HFFc6 (cell line): ENCODE measurements around the gene CYB5B. TPM values are rescaled to one million over a fixed set of nuclear protein-coding genes. Genes with fewer than 3 reads are reported as not detected.
A peak's percentile ranks its signal among the peaks of the same experiment; 100 is the strongest.

Experiments used
- DNase-seq: peaks from one replicate; pipeline ENCODE4 v3.0.0-alpha.2; 2018
- H3K27ac Mint-ChIP-seq: 2 replicates; pipeline ENCODE4 v1.8.0; 2020; ENCODE audit warnings: mild to moderate bottlenecking, mixed read lengths
- H3K27me3 Mint-ChIP-seq: 2 replicates; pipeline ENCODE4 v1.8.0; 2021; ENCODE audit warnings: mild to moderate bottlenecking, moderate library complexity, mixed read lengths; ENCODE audit not compliant: insufficient read depth
- H3K36me3 Mint-ChIP-seq: 2 replicates; pipeline ENCODE4 v1.8.0; 2021; ENCODE audit warnings: low read depth, mixed read lengths
- H3K4me1 Mint-ChIP-seq: 2 replicates; pipeline ENCODE4 v1.8.0; 2020; ENCODE audit warnings: low read depth, mixed read lengths
- H3K4me3 Mint-ChIP-seq: 2 replicates; pipeline ENCODE4 v1.8.0; 2020; ENCODE audit warnings: mild to moderate bottlenecking, moderate library complexity, mixed read lengths
- H3K9me3 Mint-ChIP-seq: 2 replicates; pipeline ENCODE4 v1.8.0; 2020; ENCODE audit warnings: mild to moderate bottlenecking, mixed read lengths
- CTCF ChIP-seq: fragments of 200-600 bp; sonication (generic); IDR thresholded peaks from 2 replicates; pipeline ENCODE4 v1.5.0; 2021; ENCODE audit warnings: antibody characterized with exemption, mild to moderate bottlenecking
- total RNA-seq, 6 experiments: library from RNA; stranded (reverse); fragmentation: NEBNext Ultra II Directional; extraction: Animal tissue kit (Norgen Biotek cat#: 25700); gene quantifications; 2 replicates in 1 of 6; 3 replicates in 5 of 6; pipeline ENCODE4 v1.2.3, GENCODE V29; 2021

The CYB5B gene
- total RNA-seq, 6 experiments from 2014 or later: 135 to 151 (median 140) TPM

DNA sequence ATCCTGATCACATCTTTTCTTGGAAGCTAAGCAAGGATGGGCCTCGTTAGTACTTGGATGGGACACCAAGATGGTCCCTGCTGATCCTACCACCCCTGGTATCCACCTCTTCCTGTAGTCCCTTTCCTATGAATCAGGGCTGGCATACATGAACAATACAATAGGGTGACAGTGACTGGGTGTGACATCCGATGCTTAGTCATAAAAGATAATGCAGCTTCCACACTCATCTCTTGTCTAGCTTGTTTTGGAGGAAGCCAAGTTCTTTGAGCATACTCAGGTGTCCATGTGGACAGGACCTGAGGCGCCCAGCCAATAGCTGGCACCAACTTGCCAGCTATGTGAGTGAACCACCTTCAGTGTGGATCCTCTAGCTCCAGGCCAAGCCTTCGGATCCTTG lies 78.8 kb downstream of the CYB5B start:
- H3K27me3 Mint-ChIP-seq: no peaks in the 10 kb centered on the region; the same call in 1 of the 2 replicates
- no peaks in the 10 kb centered on the region for H3K36me3 Mint-ChIP-seq
- no peak overlapping the region for H3K27ac Mint-ChIP-seq

GRCh38 chr16:69508033-69508755 lies 83.8 kb downstream of the CYB5B start:
- no peaks in the 10 kb centered on the region for H3K36me3 Mint-ChIP-seq

More for the DNA sequence above, 78.8 kb downstream of the CYB5B start:
- no peak for DNase-seq
- Mint-ChIP-seq H3K4me1 (peaks cover 9% of the 10 kb centered on the region), H3K9me3 (no peaks in the 10 kb centered on the region), H3K4me3 (no peak overlapping the region)
- TF ChIP-seq CTCF: no peak

DNA sequence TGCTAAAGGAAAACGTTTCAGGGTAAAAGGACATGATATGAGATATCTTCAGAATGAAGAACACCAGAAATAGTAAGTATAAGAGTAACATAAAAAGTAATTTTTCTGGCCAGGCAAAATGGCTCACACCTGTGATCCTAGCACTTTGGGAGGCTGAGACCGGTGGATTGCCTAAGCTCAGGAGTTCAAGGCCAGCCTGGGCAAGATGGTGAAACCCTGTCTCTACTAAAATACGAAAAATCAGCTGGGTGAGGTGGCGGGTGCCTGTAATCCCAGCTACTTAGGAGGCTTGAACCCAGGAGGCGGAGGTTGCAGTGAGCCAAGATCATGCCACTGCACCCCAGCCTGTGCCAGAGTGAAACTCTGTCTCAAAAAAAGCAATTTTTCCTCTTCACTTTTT lies 84.7 kb downstream of the CYB5B start:
- Mint-ChIP-seq H3K27me3 (peaks cover 1% of the 10 kb centered on the region; the same call in 1 of the 2 replicates), H3K36me3 (no peaks in the 10 kb centered on the region), H3K4me3 (no peak overlapping the region), H3K4me1 (peaks cover 14% of the 10 kb centered on the region), H3K9me3 (no peaks in the 10 kb centered on the region), H3K27ac (no peak overlapping the region)
- no peak for TF ChIP-seq CTCF
- DNase-seq: no peak

More at GRCh38 chr16:69508033-69508755, 83.8 kb downstream of the CYB5B start:
- Mint-ChIP-seq H3K9me3 (no peaks in the 10 kb centered on the region), H3K27me3 (no peaks in the 10 kb centered on the region), H3K4me1 (peaks cover 5% of the 10 kb centered on the region), H3K4me3 (no peak overlapping the region), H3K27ac (no peak overlapping the region)
- DNase-seq: no peak
- no peak for TF ChIP-seq CTCF

GRCh38 chr16:69511651-69512050 lies 87.2 kb downstream of the CYB5B start:
- Mint-ChIP-seq H3K4me1 (peaks cover 37% of the 10 kb centered on the region), H3K27me3 (peaks cover 4% of the 10 kb centered on the region; the same call in 1 of the 2 replicates), H3K4me3 (no peak overlapping the region), H3K36me3 (0 out of 2 replicates have a peak, but pooled peaks cover 8% of the 10 kb centered on the region), H3K27ac (no peak overlapping the region), H3K9me3 (peaks cover 3% of the 10 kb centered on the region)
- no peak for TF ChIP-seq CTCF
- no peak for DNase-seq

DNA sequence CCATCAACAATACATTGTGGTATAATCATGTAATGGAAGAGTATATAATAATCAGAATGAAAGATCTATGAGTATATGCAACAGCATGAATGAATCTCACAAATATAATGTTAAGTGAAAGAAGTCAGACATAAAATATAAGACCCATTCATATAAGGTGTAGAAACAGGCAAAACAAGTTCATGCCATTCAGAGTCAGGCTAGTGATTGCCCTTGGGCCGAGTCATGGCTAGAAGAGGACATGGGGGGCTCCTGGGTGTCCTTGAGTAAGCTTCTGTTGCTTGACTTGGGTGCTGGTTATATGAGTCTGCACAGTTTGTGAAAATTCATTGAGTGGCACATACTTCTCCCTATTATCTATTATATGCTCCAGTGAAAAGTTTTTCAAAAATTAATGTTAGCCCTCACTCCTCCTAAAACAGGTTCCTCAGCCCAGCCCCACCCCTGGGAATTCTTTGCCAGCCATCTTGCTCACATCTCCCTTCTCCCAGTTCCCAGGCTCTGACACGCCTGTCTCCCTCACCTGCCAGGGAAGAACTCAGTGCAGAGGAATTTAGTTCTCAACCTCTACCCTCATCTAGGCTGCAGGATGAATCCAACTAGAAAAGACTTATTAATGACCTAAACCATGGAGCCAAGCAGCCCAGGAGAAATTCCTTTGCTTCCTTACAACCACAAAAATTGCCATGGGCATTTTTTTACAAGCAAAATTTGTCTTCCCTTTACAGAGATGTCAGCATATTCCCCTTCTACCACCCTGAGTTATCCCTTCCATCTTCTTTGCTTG lies 89.0 kb downstream of the CYB5B start:
- Mint-ChIP-seq H3K36me3 (0 out of 2 replicates have a peak, but pooled peaks cover 11% of the 10 kb centered on the region), H3K4me1 (peaks cover 37% of the 10 kb centered on the region), H3K27ac (peak overlapping the region; percentile 86), H3K9me3 (peaks cover 6% of the 10 kb centered on the region), H3K27me3 (peaks cover 4% of the 10 kb centered on the region; the same call in 1 of the 2 replicates), H3K4me3 (peak overlapping the region; percentile 40; the same call in 1 of the 2 replicates)
- DNase-seq: peak; percentile 89
- TF ChIP-seq CTCF: no peak
